Activated CD8-positive, alpha-beta T cell treated with anti-CD3 and anti-CD28 coated beads for 36 hours (primary cell): Measurements from ENCODE around the gene SMG1. TPM values are rescaled to one million over a fixed set of nuclear protein-coding genes. Genes with fewer than 3 reads are reported as not detected.
A peak's percentile ranks its signal among the peaks of the same experiment; 100 is the strongest.

Experiments
- ATAC-seq: fragments of 200-7000 bp; cut with Tn5 transposase; one replicate; pipeline ENCODE4 v1.10.0; 2021; ENCODE audit warnings: mild to moderate bottlenecking, moderate library complexity
- CTCF ChIA-PET: fragments of 350-600 bp; sonication (Branson Sonifier 250); formaldehyde crosslinking; loops from one replicate; lab custom pipeline; 2021; ENCODE audit warnings: antibody characterized with exemption; lab: Charles Lee
- POLR2A ChIA-PET: fragments of 350-600 bp; sonication (Branson Sonifier 250); formaldehyde crosslinking; loops from one replicate; lab custom pipeline; 2021; ENCODE audit warnings: antibody characterized with exemption; lab: Charles Lee
- DNase-seq: peaks from one replicate; pipeline ENCODE4 v3.0.0-alpha.2; 2020
- H3K27ac Mint-ChIP-seq: one replicate; pipeline ENCODE4 v1.8.0; 2021; ENCODE audit warnings: mild to moderate bottlenecking, mixed read lengths
- H3K27me3 Mint-ChIP-seq: one replicate; pipeline ENCODE4 v1.8.0; 2021; ENCODE audit warnings: mixed read lengths
- H3K36me3 Mint-ChIP-seq: one replicate; pipeline ENCODE4 v1.8.0; 2021; ENCODE audit warnings: low read depth, mixed read lengths
- H3K4me1 Mint-ChIP-seq: one replicate; pipeline ENCODE4 v1.8.0; 2021; ENCODE audit warnings: low read depth, mixed read lengths
- H3K4me3 Mint-ChIP-seq: one replicate; pipeline ENCODE4 v1.8.0; 2021; ENCODE audit warnings: mild to moderate bottlenecking, moderate library complexity, mixed read lengths
- H3K9me3 Mint-ChIP-seq: one replicate; pipeline ENCODE4 v1.8.0; 2021; ENCODE audit warnings: mixed read lengths
- CTCF ChIP-seq: fragments of 200-600 bp; IDR thresholded peaks from one replicate; pipeline ENCODE4 v1.8.0; 2022; ENCODE audit warnings: antibody characterized with exemption, mild to moderate bottlenecking
- intact Hi-C: fragments of 100-400 bp; cut with micrococcal nuclease; formaldehyde crosslinking; loops from one replicate; pipeline ENCODE4 v1.10.0; 2022
- total RNA-seq, 2 experiments: library from RNA; stranded (reverse); gene quantifications; one replicate each; pipeline ENCODE4 v1.2.3, GENCODE V29; 2021

SMG1 gene
- total RNA-seq, 2 experiments from 2014 or later = 103 to 108 TPM

GRCh38 chr16:18833707-18834505 is 92.3 kb downstream of the SMG1 start:
- no peak for ATAC-seq
- peaks cover 20% of the 10 kb centered on the region for H3K4me1 Mint-ChIP-seq
- no peak overlapping the region for H3K4me3 Mint-ChIP-seq
- intact Hi-C loops = no loop called here
- DNase-seq = no peak
- H3K27ac Mint-ChIP-seq = no peak overlapping the region
- POLR2A ChIA-PET = interaction anchor here (0.6 to 1.2 kb wide), 2 partner anchors 20 to 28 kb away, joined by 3 read pairs; no protein-coding TSS in a partner anchor
- peaks cover 63% of the 10 kb centered on the region for H3K36me3 Mint-ChIP-seq
- CTCF ChIA-PET = interaction anchor here (1.6 kb wide), 1 partner anchor 30 kb away, joined by 6 read pairs; no protein-coding TSS in a partner anchor
- no peak for TF ChIP-seq CTCF
- no peaks in the 10 kb centered on the region for H3K27me3 Mint-ChIP-seq
- no peaks in the 10 kb centered on the region for H3K9me3 Mint-ChIP-seq

DNA sequence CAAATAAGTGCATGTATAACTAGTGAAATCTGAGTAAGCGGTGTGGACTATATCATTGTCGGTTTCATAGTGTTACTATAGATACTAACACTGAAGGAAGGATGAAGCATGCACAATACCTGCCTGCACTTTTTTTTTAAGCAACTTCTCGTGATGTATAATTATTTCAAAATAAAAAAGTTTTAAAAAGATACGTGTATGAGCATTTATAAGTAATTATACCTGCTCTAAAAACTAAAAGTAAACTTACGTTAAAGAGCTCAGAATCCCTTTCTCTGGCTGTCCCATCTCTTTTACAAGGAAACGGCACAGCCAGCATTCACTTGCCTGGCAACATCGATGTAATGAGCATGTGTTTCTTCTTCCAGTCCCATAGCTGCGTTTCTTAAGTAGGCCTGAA is 93.6 kb downstream of the SMG1 start:
- intact Hi-C loops = no loop called here
- no peak for DNase-seq
- POLR2A ChIA-PET = interaction anchor here (1.2 kb wide), 1 partner anchor 27 kb away, joined by 3 read pairs; no protein-coding TSS in a partner anchor
- Mint-ChIP-seq H3K36me3 (peaks cover 63% of the 10 kb centered on the region), H3K4me3 (no peak overlapping the region), H3K4me1 (peaks cover 15% of the 10 kb centered on the region), H3K9me3 (no peaks in the 10 kb centered on the region), H3K27me3 (no peaks in the 10 kb centered on the region), H3K27ac (no peak overlapping the region)
- TF ChIP-seq CTCF = no peak
- CTCF ChIA-PET = interaction anchor here (0.7 to 1.6 kb wide), 3 partner anchors 9 to 29 kb away, joined by 3 to 6 read pairs (median 3); no protein-coding TSS in a partner anchor
- ATAC-seq = no peak

- H3K36me3 Mint-ChIP-seq = peaks cover 59% of the 10 kb centered on the region
- POLR2A ChIA-PET = no interaction called here
- DNase-seq (no peak), ATAC-seq (no peak)
- H3K27ac Mint-ChIP-seq = no peak overlapping the region
- H3K27me3 Mint-ChIP-seq = no peaks in the 10 kb centered on the region
- CTCF ChIA-PET = interaction anchor here (0.7 to 1.3 kb wide), 2 partner anchors 10 to 25 kb away, joined by 3 read pairs; no protein-coding TSS in a partner anchor
- no peaks in the 10 kb centered on the region for H3K9me3 Mint-ChIP-seq
- intact Hi-C loops = no loop called here
- TF ChIP-seq CTCF = no peak
- peaks cover 10% of the 10 kb centered on the region for H3K4me1 Mint-ChIP-seq
- no peak overlapping the region for H3K4me3 Mint-ChIP-seq
Observed at GRCh38 chr16:18832006-18832405, 94.2 kb downstream of the SMG1 start.

- H3K36me3 Mint-ChIP-seq = peaks cover 39% of the 10 kb centered on the region
- ATAC-seq = no peak
- POLR2A ChIA-PET = interaction anchor here (0.9 kb wide), 1 partner anchor 27 kb away, joined by 3 read pairs; no protein-coding TSS in a partner anchor
- H3K27ac Mint-ChIP-seq = no peak overlapping the region
- DNase-seq = no peak
- H3K4me3 Mint-ChIP-seq = no peak overlapping the region
- H3K27me3 Mint-ChIP-seq = no peaks in the 10 kb centered on the region
- intact Hi-C loops = no loop called here
- CTCF ChIA-PET = interaction anchor here (2.3 kb wide), 1 partner anchor 13 kb away, joined by 6 read pairs; no protein-coding TSS in a partner anchor
- TF ChIP-seq CTCF = no peak
- H3K9me3 Mint-ChIP-seq = no peaks in the 10 kb centered on the region
- H3K4me1 Mint-ChIP-seq = peaks cover 3% of the 10 kb centered on the region
Observed at GRCh38 chr16:18829251-18829650, 97.0 kb downstream of the SMG1 start.

- no peak for TF ChIP-seq CTCF
- DNase-seq (peak; percentile 33), ATAC-seq (no peak)
- Mint-ChIP-seq H3K27me3 (no peaks in the 10 kb centered on the region), H3K4me1 (peaks cover 3% of the 10 kb centered on the region), H3K4me3 (no peak overlapping the region), H3K9me3 (no peaks in the 10 kb centered on the region), H3K27ac (peak overlapping the region; percentile 43), H3K36me3 (peaks cover 32% of the 10 kb centered on the region)
- intact Hi-C loops = no loop called here
- ChIA-PET POLR2A (interaction anchor here (0.8 kb wide), 2 partner anchors 23 to 26 kb away, joined by 3 to 4 read pairs; no protein-coding TSS in a partner anchor), CTCF (interaction anchor here (1.4 kb wide), 1 partner anchor 26 kb away, joined by 7 read pairs; no protein-coding TSS in a partner anchor)
Observed at GRCh38 chr16:18827890-18828289, 98.3 kb downstream of the SMG1 start.
